Measurements from ENCODE around the gene ZGPAT.

Gene ZGPAT

DNA sequence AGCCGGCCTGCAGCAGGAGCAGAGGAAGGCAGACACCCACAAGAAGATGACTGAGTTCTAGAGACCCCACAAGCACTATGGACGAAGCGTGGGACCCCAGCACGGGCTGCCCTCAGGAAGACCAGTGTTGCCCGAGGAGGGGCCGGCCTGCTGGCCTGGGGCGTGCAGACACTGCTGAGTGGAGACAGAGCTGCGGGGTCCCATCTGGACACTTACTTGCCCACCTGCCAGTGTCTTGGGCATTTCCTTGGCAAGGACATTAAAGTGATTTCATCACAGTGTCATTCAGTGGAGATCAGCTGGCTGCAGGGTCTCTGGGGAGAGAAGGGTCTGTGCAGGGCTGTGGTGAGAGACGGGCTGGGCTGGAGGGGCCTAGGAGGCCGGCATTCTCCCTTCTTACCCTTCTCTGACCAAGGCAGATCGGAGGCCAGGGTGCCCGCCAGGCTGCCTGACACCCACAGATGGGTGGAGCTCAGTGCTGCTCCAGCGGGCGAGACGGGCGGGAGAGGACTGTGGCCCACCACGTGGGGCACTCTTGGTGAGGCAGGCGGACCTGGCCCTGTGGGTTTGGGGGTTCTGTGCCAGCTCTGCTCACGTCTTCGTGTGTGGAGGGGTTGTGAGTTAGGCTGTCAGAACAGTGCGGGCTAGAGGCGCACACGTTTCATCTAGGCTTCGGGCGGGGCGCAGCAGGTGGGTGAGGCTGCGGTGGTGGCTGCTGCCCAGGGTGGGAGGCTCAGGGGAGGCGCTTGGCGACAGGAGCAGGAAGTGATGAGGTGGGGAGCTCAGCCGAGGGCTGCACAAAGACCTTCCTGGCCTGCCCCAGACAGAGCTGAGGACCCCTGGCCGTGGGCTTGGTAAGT lies 28.2 kb downstream of the ZGPAT start, which contains the start of gene LIME1:
LIME1 (plus strand) TSS at position 806 of the 860 bp plus-strand sequence. CDS start 886 bp downstream, outside the sequence.
- peak within 1 kb of the TSS; percentile 33; the same call in 1 of the 2 replicates for H3K9ac ChIP-seq (ENCODE audit: low read depth, low read length)
- H3K4me1 ChIP-seq (ENCODE audit: insufficient read depth, low read length): peaks cover 3% of the 10 kb centered on the region; the same call in 1 of the 2 replicates
- no peaks in the 10 kb centered on the region for H3K9me3 ChIP-seq (ENCODE audit: control insufficient read depth, insufficient read depth, low read length)
- H3K36me3 ChIP-seq (ENCODE audit: insufficient read depth, low read length): no peaks in the 10 kb centered on the region; the same call in 1 of the 2 replicates

DNA sequence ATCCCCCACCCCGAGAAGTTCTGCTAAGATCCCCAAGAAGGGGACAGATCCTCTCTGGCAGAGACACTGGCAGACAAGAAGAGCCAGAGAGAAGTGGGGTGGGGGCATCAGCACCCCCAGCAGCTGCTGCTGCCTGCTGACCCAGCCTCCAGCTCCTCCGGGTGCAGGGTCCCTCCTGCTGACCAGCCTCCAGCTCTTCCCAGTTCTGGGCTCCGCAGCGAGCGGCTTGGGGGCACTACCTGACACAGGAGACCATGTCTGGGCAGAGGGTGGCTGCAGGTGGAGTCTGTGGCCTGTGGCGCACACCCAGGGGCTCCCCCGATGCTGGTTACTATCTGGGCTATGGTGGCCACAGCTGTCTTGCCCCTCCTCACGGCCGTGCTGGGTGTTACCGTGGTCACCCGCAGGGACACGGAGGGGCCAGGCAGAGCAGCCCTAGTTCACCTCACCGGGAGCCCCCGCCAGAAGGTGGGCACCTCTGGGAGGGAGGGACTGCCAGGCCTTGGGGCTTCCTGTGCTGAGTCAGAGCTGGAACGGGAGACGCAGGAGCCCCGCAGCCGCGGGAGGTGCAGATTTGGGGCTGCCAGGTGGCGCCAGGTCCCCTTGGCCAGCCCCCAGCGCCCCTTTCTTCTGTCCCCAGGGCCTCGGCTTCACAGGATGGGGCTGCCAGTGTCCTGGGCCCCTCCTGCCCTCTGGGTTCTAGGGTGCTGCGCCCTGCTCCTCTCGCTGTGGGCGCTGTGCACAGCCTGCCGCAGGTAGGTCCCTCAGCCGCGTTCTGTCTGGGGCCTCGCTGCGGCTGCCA lies 29.3 kb downstream of the ZGPAT start:
- no peaks in the 10 kb centered on the region; the same call in 1 of the 2 replicates for H3K36me3 ChIP-seq (ENCODE audit: insufficient read depth, low read length)
- H3K9me3 ChIP-seq (ENCODE audit: control insufficient read depth, insufficient read depth, low read length): no peaks in the 10 kb centered on the region
- peaks cover 3% of the 10 kb centered on the region; the same call in 1 of the 2 replicates for H3K4me1 ChIP-seq (ENCODE audit: insufficient read depth, low read length)
- peak overlapping the region; percentile 33; the same call in 1 of the 2 replicates for H3K9ac ChIP-seq (ENCODE audit: low read depth, low read length)

DNA sequence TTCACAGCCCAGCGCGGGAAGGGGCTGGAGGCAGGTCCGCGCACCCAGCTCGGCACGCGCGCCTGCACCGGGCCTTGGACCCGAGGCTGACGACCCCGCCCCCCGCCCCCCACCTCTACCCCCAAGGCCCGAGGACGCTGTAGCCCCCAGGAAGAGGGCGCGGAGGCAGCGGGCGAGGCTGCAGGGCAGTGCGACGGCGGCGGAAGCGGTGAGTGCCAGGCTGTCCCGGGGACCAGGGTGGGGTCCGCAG lies 29.8 kb downstream of the ZGPAT start:
- Histone ChIP-seq H3K9me3 (ENCODE audit: control insufficient read depth, insufficient read depth, low read length) (no peaks in the 10 kb centered on the region), H3K4me1 (ENCODE audit: insufficient read depth, low read length) (peaks cover 3% of the 10 kb centered on the region; the same call in 1 of the 2 replicates), H3K9ac (ENCODE audit: low read depth, low read length) (no peak overlapping the region; the same call in 1 of the 2 replicates), H3K36me3 (ENCODE audit: insufficient read depth, low read length) (no peaks in the 10 kb centered on the region; the same call in 1 of the 2 replicates)

DNA sequence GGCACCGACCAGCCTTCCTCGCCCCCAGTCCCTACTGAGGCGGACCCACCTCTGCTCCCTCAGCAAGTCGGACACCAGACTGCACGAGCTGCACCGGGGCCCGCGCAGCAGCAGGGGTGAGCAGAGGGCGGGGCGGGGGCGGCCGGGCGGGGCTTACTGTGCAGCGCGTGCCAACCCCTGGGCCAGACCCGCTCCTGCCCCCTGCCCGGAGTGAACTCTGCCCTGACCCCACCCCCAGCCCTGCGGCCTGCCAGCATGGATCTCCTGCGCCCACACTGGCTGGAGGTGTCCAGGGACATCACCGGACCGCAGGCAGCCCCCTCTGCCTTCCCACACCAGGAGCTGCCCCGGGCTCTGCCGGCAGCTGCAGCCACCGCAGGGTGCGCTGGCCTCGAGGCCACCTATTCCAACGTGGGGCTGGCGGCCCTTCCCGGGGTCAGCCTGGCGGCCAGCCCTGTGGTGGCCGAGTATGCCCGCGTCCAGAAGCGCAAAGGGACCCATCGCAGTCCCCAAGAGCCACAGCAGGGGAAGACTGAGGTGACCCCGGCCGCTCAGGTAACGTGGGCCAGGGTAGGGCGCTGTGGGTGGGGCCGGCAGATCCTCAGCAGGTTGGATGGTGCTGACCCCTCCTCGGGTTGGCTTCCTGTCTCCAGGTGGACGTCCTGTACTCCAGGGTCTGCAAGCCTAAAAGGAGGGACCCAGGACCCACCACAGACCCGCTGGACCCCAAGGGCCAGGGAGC lies 30.3 kb downstream of the ZGPAT start:
- H3K4me1 ChIP-seq (ENCODE audit: insufficient read depth, low read length): peaks cover 3% of the 10 kb centered on the region; the same call in 1 of the 2 replicates
- H3K36me3 ChIP-seq (ENCODE audit: insufficient read depth, low read length): no peaks in the 10 kb centered on the region; the same call in 1 of the 2 replicates
- H3K9ac ChIP-seq (ENCODE audit: low read depth, low read length): peak overlapping the region; percentile 56; the same call in 1 of the 2 replicates

GRCh38 chr20:63738687-63739129 lies 30.9 kb downstream of the ZGPAT start:
- Histone ChIP-seq H3K36me3 (ENCODE audit: insufficient read depth, low read length) (no peaks in the 10 kb centered on the region; the same call in 1 of the 2 replicates), H3K4me1 (ENCODE audit: insufficient read depth, low read length) (peaks cover 3% of the 10 kb centered on the region; the same call in 1 of the 2 replicates), H3K9me3 (ENCODE audit: control insufficient read depth, insufficient read depth, low read length) (no peaks in the 10 kb centered on the region), H3K9ac (ENCODE audit: low read depth, low read length) (peak overlapping the region; percentile 56; the same call in 1 of the 2 replicates)

More for the DNA sequence above, 30.3 kb downstream of the ZGPAT start:
- H3K9me3 ChIP-seq (ENCODE audit: control insufficient read depth, insufficient read depth, low read length): no peaks in the 10 kb centered on the region

GRCh38 chr20:63739130-63740069 lies 31.6 kb downstream of the ZGPAT start, which contains the start of gene SLC2A4RG:
Gene SLC2A4RG (plus strand): TSS chr20:63739776. CDS start chr20:63739913, 137 bp downstream.
- Histone ChIP-seq H3K36me3 (ENCODE audit: insufficient read depth, low read length) (no peaks in the 10 kb centered on the region; the same call in 1 of the 2 replicates), H3K9me3 (ENCODE audit: control insufficient read depth, insufficient read depth, low read length) (no peaks in the 10 kb centered on the region), H3K4me1 (ENCODE audit: insufficient read depth, low read length) (peaks cover 3% of the 10 kb centered on the region; the same call in 1 of the 2 replicates), H3K9ac (ENCODE audit: low read depth, low read length) (peak within 1 kb of the TSS; percentile 56)

DNA sequence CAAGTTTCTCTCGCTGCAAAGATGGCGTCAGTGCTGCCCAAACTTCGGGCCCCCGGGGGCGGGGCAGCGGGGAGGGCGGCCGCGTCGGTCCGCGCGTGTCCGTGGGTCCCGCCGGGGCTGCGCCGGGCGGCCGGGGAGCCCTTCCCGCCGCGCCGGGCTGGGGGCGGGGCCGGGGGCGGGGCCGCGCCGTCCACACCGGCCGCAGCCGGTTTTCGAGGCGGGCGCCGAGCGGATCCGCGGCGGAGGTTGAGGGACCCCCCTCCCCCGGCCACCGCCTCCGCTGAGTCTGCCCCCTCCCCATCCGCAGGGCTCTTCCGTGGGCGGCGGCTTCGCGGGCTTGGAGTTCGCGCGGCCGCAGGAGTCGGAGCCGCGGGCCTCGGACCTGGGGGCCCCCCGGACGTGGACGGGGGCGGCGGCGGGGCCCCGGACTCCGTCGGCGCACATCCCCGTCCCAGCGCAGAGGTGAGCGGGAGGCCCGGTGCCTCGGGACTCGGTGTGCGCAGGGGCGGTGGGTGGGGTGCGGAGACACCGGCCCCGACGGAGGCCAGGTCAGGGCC lies 32.3 kb downstream of the ZGPAT start:
- no peaks in the 10 kb centered on the region; the same call in 1 of the 2 replicates for H3K36me3 ChIP-seq (ENCODE audit: insufficient read depth, low read length)
- peaks cover 3% of the 10 kb centered on the region; the same call in 1 of the 2 replicates for H3K4me1 ChIP-seq (ENCODE audit: insufficient read depth, low read length)
- no peaks in the 10 kb centered on the region for H3K9me3 ChIP-seq (ENCODE audit: control insufficient read depth, insufficient read depth, low read length)
- peak overlapping the region; percentile 55; the same call in 1 of the 2 replicates for H3K9ac ChIP-seq (ENCODE audit: low read depth, low read length)

DNA sequence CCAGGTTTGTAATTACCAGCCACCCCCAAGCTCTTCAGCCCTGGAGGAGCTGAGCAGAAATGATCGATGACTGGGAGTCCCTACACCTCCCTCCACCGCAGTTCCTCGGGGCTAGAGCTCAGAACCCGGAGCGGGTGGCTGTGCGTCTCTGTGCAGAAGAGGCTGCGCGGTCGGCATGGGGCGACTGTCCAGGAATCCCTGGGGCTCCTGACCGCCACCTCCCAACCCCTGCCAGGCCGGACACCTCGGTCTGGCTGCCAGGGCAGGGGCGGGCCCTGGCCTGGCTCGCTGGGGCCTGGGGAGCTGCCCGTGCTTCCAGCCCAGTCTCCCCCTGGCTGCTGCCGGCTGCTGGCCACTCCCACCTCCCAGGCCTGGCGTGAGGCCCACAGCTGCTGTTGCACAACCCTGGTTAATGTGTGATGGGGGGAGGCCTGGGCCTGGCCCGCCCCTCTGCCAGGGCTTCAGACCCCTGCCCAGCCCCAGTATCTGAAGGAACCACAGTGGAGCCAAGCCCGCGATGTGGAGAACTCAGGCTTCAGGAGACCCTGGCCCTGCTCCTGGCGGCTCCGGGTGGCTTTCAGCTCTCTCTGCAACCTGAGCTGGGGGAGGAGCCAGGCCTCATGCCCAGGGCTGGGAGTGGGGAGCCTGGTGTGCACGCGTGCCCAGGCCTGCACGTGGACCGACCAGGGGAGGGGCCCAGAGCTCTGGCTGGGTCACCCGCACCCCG lies 33.0 kb downstream of the ZGPAT start:
- Histone ChIP-seq H3K9me3 (ENCODE audit: control insufficient read depth, insufficient read depth, low read length) (no peaks in the 10 kb centered on the region), H3K36me3 (ENCODE audit: insufficient read depth, low read length) (no peaks in the 10 kb centered on the region; the same call in 1 of the 2 replicates), H3K4me1 (ENCODE audit: insufficient read depth, low read length) (peaks cover 3% of the 10 kb centered on the region; the same call in 1 of the 2 replicates), H3K9ac (ENCODE audit: low read depth, low read length) (peak overlapping the region; percentile 55)

DNA sequence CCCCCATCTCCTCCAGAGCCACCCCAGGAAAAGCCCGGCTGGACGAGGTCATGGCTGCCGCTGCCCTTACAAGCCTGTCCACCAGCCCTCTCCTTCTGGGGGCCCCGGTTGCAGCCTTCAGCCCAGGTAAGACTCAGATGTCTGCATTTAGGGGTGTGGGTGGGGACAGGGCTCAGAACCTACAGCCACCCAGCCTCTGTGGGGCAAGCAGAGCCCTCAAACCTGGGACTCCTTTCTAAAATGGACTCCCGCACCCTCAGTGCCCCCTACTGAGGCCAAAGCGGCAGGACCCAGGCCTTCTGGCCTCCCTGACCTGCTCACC lies 33.5 kb downstream of the ZGPAT start:
- no peaks in the 10 kb centered on the region for H3K9me3 ChIP-seq (ENCODE audit: control insufficient read depth, insufficient read depth, low read length)
- H3K9ac ChIP-seq (ENCODE audit: low read depth, low read length): peak overlapping the region; percentile 55
- H3K4me1 ChIP-seq (ENCODE audit: insufficient read depth, low read length): peaks cover 3% of the 10 kb centered on the region; the same call in 1 of the 2 replicates
- no peaks in the 10 kb centered on the region for H3K36me3 ChIP-seq (ENCODE audit: insufficient read depth, low read length)

DNA sequence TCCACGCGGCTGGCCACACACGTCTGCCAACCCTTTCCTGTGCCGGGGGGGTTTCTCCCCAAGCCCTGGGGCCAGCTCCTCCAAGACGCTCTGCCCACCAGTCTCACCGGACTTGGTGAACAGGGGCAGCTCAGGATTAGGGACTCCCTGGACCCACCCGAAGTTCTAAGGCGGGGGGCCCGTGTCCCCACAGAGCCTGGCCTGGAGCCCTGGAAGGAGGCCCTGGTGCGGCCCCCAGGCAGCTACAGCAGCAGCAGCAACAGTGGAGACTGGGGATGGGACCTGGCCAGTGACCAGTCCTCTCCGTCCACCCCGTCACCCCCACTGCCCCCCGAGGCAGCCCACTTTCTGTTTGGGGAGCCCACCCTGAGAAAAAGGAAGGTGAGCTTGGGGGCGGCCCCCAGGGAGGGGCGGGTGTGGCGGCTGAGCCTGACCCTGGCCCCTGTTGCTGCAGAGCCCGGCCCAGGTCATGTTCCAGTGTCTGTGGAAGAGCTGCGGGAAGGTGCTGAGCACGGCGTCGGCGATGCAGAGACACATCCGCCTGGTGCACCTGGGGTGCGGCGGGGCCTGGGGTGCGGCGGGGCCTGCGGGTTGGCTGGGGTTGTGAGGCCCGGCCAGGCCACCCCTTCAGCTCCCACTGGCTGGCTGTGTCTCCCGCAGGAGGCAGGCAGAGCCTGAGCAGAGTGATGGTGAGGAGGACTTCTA lies 34.0 kb downstream of the ZGPAT start:
- Histone ChIP-seq H3K4me1 (ENCODE audit: insufficient read depth, low read length) (peaks cover 3% of the 10 kb centered on the region; the same call in 1 of the 2 replicates), H3K9me3 (ENCODE audit: control insufficient read depth, insufficient read depth, low read length) (no peaks in the 10 kb centered on the region), H3K9ac (ENCODE audit: low read depth, low read length) (no peak overlapping the region; the same call in 1 of the 2 replicates), H3K36me3 (ENCODE audit: insufficient read depth, low read length) (no peaks in the 10 kb centered on the region)

GRCh38 chr20:63742381-63743024 lies 34.7 kb downstream of the ZGPAT start:
- no peaks in the 10 kb centered on the region for H3K36me3 ChIP-seq (ENCODE audit: insufficient read depth, low read length)
- H3K4me1 ChIP-seq (ENCODE audit: insufficient read depth, low read length): peaks cover 3% of the 10 kb centered on the region; the same call in 1 of the 2 replicates
- H3K9me3 ChIP-seq (ENCODE audit: control insufficient read depth, insufficient read depth, low read length): no peaks in the 10 kb centered on the region
- no peak overlapping the region for H3K9ac ChIP-seq (ENCODE audit: low read depth, low read length)
